Astrocyte of the hippocampus (primary cell): ENCODE measurements around the gene RALGAPA1.
"Not testable (repeated sequence)": the region's sequence is repeated elsewhere in the genome, so short reads cannot be mapped to it uniquely, and the experiment has no call there.

Experiments used
- DNase-seq: peaks from one replicate; pipeline ENCODE4 v3.0.0; 2011; ENCODE audit warnings: low read depth, low spot score

Gene RALGAPA1

DNA sequence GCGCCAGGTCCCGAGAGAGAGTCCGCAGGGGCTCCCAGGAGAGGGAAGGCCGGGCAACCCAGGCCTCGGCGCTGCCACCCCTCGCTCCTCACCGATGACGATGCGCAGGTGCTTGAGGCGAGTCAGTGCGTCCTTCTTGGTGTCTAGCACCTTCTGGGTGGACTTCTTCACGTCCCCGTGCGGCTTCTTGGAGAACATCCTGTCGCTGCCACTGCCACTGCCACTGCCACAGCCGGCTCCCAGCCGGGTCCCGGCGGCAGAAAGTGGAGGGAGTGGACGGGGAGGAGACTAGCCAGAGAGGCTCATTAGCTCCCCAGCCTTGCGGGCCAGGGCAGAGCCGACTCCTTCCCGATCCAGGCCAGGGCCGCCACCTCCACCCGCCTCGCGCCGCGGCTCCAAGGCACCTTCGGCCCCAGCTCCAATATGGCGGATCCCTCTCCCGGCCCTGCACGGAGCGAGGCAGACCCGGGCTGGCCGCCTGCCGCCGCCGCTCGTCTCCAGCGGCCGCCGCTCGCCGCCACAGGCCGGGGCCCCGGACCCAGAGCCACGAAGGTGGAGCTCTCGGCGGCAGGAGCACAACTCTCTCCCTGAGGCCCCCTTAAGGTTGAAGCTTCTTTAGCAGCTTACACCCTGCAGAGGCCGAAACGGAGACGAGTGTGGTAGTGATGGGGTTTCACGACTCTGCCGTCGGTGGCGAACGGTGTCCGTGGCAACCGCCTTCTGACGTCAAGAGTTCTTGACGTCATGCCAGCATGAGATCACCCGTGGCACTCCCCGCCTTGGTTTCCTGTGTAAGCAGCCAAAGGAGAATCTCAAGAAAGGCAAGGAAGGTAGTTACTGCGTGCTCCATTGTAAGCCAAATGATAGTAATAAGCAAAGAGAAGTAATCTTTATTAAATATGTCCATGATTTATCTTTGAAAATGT, at the start of gene RALGAPA1:
TSS of gene RALGAPA1 (minus strand) at position 658 of the 926 bp plus-strand sequence. CDS start at position 198, 460 bp downstream.
- peak; percentile 99 for DNase-seq

DNA sequence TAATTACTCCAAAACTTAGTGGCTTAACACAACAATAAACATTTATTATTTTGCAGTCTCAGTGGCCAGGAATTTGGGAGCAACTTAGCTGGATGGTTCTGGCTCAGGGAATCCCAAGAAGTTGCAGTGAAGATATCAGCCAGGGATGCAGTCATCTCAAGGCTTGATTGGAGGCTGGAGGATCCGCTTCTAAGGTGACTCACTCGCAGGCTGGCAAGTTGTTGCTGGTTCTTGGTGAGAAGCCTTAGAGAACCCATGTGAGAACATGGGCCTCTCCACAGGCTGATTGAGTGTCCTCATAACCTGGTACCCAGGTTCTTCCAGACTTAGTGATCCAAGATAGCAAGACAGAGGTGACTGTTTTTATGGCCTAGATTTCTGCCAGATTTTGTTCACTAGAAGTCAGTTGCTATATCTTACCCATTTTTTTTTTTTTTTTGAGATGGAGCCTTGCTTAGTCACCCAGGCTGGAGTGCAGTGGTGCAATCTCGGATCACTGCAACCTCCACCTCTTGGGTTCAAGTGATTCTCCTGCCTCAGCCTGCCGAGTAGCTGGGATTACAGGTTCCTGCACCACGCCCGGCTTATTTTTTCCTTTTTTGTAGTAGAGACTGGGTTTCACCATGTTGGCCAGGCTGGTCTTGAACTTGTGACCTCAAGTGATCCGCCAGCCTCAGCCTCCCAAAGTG, 49.6 kb upstream of the RALGAPA1 start:
- DNase-seq: peak; percentile 12

DNA sequence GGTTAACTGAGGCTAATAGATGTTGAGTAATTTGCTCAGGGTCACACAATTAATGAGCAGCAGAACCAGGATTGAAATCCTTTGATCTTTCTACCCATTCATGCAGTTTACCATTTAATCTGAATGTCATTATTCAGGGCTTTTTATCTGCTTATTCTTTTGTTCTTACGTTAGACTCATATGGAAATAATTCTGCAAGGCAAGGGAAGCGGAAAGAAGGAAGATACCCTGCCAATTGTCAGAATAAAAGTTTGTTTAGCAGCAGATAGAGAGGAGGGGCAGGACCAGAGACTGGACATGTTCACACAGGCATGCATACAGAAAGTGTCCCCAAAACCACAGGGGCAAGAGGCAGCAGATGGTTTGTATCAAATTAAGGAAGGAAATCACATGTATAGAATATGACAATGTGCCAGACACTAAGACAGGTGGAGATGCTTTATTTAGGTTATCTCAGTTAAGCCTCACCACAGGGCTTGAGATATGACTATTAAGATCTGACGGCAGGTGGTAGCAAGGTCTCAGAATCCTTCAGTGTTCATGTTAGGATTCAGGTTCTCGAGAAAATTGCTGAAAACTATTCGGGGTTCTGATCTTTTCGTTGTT, 46.9 kb upstream of the RALGAPA1 start:
- peak; percentile 20 for DNase-seq

DNA sequence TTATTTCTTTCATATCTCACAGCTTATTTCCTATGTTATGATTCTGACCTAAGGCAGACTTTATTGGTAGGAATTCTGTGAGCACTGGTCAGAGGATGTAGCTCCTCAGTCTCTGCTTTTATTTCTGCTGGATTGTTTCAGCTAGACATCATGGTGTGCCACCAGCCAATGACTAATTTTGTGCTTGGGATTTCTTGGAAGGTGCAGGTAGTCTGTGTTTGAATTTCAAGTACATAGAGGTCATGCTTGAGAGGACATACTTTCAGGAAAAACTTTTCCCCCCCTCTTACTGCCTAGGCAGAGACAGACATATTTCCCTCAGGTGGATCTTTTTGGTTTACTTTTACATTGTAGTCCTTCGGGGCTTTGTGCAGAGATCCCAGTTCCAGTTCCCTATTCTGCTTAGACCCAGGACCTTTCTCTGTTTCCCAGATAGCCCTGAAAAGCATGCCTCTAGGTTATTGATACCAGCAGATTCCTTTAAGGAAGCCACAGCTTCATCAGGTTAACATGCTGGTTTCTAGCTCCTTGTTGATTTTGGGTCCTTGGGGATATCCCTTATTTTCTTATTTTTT, 45.7 kb upstream of the RALGAPA1 start:
- DNase-seq: no peak

DNA sequence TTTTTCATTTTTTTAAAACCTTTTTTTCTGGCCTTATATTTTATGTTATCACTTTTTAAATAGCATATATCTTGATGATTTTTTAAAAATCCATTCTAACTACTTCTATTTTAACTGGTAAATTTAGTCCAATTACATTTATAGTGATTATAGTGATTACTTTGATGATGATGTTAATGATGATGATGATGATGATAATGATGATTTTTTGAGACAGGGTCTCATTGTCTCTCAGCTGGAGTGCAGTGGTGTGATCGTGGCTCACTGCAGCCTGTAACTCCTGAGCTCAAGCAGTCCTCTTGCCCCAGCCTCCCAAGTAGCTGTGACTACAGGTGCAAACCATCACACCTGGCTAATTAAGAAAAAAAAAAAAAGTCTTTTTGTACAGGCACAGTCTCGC, 44.1 kb upstream of the RALGAPA1 start:
- DNase-seq: no peak

DNA sequence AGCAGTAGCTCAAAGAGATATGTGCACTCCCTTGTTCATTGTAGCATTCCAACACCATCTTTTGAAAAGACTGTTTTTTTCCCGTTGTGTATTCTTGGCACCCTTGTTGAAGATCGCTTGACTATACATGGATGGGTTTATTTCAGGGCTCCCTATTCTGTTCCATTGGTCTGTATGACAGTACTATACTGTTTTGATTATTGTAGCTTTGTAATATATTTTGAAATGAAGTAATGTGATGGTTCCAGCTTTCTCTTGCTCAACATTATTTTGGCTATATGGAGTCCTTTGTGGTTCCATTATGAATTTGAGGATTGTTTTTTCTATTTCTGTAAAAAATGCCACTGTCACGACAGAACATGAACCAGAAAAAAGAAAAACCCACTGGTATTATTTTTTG, 42.7 kb upstream of the RALGAPA1 start:
- no peak for DNase-seq

DNA sequence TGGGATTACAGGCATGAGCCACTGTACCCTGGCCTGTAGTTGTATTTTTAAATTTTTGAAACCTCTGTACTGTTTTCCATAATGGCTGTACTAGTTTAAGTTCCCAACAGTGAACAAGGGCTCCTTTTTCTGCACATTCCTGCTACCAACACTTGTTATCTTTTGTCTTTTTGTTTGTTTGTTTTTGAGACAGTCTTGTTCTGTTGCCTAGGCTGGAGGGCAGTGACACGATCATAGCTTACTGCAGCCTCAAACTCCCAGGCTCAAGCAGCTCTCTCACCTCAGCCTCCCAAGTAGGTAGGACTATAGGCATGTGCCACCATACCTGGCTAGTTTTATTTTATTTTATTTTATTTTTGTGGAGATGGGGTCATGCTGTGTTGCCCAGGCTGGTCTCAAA, 40.0 kb upstream of the RALGAPA1 start:
- DNase-seq: no peak

DNA sequence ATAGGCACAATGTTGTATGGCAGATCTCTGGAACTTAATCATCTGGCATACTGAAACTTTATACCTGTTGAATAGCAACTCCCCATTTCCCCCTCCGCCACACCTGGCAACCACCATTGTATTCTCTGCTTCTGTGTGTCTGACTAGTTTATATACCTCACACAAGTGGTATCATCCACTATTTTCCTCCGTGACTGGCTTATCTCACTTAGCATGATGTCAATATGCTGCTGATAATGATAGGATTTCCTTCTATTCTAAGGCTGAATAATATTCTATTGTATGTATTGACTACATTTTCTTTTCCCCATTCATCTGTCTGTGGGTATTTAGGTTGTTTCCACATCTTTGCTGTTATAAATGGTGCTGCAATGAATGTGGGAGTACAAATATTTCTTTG, 38.5 kb upstream of the RALGAPA1 start:
- no peak for DNase-seq

DNA sequence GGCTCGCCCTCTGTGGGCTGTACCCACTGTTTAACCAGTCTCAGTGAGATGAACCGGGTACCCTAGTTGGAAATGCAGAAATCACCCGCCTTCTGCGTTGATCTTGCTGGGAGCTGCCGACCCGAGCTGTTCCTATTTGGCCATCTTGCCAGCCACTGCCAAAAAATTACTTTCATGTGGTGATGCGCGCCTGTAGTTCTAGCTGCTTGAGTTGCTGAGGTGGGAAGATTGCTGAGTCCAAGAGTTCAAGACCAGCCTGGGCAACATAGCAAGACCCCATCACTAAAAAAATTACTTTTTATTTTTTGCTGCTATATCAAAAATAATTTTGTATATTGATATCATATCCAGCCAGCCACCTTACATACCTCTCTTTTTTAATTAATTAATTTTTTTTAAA, 35.4 kb upstream of the RALGAPA1 start:
- no peak for DNase-seq

DNA sequence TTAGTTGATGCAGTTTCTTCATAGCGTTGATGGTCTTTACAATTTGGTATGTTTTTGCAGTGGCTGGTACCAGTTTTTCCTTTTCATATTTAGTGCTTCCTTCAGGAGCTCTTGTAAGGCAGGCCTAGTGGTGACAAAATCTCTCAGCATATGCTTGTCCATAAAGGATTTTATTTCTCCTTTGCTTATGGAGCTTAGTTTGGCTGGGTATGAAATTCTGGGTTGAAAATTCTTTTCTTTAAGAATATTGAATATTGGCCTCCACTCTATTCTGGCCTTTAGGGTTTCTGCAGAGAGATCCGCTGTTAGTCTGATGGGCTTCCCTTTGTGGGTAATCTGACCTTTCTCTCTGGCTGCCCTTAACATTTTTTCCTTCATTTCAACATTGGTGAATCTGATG, 33.1 kb upstream of the RALGAPA1 start:
- not testable (repeated sequence) for DNase-seq

DNA sequence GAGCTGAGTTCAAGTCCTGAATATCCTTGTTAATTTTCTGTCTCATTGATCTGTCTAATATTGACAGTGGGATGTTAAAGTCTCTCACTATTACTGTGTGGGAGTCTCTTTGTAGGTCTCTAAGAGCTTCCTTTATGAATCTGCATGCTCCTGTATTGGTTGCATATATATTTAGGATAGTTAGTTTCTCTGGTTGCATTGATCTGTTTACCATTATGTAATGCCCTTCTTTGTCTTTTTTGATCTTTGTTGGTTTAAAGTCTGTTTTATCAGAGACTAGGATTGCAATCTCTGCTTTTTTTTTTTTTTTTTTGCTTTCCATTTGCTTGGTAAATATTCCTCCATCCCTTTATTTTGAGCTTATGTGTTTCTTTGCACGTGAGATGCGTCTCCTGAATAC, 32.6 kb upstream of the RALGAPA1 start:
- DNase-seq: not testable (repeated sequence)

DNA sequence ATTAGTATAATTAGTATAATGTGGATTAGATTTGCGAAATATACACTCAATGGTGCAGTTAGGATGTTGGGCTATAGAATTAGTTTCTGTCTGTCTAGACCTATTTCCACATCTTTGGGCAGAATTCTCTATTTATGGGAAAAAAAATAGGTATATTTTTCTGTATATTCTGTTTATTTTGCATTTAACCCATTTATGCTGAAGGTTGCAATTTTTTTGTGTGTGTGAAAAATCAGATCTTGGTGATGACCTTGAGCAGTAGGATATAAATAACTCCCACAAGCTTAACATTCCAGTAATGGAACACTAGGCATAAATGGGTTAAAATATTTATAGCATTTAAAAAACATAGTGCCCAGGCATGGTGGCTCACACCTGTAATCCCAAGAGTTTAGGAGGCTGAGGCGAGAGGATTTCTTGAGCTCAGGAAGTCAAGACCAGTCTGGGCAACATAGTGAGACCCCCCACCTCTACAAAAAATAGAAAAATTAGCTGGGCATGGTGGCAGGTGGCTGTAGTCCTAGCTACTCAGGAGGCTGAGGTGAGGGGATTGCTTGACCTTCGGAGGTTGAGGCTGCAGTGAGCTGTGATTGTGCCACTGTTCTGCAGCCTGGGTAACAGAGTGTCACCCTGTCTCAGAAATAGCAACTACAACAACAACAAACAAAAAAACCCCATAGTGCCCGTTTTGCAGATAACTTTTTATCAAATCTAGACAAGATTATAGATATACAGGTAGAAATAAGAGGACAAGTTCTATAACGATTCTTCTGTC, 26.3 kb upstream of the RALGAPA1 start:
- DNase-seq: no peak

DNA sequence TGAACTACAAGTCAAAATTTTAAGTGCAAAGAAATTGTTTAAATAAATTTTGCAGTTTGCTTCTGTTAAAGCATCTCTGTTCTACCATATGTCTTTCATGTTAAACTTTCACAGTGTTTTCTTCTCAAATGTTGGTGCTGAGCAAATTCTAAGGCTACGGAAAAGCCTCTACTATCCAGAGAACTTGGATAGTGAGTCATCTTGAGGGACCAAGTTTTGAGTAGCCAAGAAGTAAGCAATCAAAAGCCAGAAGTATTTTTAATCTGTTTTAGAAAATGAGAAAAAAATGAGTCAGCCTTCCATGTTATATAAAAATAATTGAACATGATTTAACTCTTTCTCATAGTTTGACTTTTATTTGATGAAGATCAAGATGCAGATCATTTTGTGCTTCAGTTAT, 20.4 kb upstream of the RALGAPA1 start:
- DNase-seq: peak; percentile 22

DNA sequence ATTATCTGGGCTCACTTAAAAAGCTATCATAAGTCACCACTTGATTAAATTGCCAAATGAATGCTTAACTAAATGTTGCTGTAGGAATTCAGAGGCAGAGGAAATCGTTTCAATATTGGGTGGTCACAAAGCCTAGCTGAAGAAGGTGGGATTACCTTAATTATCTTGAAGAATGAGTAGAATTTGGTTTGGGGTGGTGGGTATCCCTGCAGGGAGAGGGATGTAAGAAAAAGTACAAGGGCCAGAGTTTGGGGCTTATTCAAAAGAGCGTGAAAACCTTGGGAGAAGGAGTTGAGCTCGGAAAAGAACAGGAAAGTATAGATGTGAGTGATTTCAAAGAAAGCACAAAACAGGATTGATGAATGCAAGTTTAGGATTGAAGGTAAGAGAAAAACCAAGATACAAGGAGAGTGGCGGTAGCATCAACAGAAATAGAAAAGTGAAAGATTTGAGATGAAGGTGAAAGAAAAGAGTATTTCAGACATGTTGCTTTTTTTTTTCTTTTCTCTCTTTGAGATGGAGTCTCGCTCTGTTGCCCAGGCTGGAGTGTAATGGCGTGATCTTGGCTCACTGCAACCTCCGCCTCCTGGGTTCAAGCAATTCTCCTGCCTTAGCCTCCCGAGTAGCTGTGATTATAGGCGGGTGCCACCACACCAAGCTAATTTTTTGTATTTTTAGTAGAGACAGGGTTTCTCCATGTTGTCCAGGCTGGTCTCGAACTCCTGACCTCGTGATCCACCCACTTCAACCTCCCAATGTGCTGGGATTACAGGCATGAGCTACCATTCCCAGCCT, 18.8 kb upstream of the RALGAPA1 start:
- DNase-seq: no peak

DNA sequence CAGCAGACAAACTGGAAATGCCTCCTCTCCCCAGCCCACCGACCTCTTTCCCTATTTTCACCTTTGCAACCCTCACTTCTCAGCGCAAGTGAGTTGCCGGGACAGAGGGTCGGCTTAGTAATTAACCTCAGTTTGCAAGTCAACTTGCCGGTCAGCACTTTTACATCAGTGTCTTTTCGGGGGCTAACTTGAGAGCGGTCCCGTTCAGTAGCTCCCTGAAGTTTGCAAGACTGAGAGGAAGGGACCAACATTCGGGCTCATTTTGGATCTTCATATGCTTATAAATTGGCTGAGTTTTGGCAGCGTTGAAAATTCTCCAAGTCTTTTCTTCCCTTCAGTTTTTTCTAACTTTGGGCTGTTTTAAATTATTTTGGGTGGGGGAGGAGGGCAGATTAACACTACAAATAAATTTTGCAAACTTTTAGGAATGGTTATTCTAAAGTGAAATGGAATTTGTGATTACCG, 17.9 kb upstream of the RALGAPA1 start:
- no peak for DNase-seq

DNA sequence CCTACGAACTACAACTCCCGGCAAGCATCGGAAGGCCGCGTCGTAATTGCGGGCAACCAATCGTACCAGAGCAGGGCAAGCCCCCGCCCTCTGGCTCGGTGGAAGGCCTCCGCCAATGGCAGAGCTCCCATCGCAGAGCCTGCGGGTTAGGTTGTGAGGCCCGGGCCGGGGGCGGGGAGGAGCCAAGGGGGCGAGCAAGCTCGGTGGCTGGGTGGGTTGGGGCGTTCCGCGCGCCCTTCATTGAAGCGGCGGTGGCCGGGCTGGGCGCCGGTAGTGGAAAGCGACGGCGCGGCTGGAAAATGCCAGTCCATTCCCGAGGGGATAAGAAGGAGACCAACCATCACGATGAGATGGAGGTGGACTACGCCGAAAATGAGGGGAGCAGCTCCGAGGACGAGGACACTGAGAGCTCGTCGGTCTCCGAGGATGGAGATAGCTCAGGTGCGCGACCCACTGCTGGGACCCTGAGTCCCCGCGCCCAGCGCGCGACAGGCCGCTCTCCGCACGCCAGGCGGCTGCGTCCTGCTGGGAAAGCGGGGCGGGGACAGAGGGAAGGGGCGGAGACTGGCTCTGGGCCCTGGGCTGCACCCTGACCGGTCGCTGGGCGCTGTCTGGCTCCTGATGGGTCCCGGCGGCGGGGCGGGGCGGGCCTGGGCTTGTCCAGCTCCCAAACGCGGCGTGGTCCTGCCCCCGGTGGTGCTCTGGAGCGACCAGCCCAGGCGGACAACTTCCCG, 17.3 kb upstream of the RALGAPA1 start, which contains the start of gene BRMS1L:
TSS of gene BRMS1L (plus strand) at position 121 of the 734 bp plus-strand sequence. CDS start at position 300, 179 bp downstream.
- DNase-seq: peak; percentile 99

DNA sequence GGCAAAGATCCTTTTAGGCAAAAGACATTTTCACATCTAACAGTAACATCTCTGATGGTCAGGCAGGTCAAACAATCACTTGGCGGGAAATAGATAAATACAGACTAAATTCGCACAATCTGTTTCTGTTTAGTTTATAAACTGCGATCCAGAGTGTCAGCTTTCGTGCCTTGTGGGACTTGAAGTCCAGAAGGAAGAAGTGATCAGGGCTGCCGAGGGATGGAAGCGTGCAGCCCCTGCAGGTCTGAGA, 16.8 kb upstream of the RALGAPA1 start:
- no peak for DNase-seq

DNA sequence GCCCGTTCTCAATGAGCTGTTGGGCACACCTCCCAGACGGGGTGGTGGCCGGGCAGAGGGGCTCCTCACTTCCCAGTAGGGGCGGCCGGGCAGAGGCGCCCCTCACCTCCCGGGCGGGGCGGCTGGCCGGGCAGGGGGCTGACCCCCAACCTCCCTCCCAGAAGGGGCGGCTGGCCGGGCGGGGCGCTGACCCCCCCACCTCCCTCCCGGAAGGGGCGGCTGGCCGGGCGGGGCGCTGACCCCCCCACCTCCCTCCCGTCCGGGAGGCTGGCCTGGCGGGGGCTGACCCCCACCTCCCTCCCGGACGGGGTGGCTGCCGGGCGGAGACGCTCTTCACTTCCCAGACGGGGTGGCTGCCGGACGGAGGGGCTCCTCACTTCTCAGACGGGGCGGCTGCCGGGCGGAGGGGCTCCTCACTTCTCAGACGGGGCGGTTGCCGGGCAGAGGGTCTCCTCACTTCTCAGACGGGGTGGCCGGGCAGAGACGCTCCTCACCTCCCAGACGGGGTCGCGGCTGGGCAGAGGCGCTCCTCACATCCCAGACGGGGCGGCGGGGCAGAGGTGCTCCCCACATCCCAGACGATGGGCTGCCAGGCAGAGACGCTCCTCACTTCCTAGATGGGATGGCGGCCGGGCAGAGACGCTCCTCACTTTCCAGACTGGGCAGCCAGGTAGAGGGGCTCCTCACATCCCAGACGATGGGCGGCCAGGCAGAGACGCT, 15.5 kb upstream of the RALGAPA1 start:
- DNase-seq: not testable (repeated sequence)

DNA sequence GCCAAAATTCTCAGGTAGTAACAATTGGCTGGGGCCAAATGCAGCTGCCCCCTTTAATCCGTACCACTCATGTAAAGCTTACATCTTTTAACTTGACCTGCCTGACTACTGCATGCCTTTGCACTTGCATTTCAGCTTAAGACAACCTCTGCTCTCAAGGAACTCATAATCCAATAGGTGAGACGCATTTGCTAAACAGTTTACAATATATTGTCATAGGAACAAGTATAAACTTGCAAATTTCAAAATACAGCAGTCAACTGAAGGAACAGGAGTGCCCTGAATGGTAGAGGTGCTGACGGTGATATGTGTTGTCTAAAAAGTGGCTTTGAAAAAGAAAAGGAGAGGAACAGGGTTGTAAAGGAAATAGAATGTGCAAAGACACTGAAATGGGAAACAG, 13.4 kb upstream of the RALGAPA1 start:
- no peak for DNase-seq
